ENCODE measurements around the gene ARHGEF19. TPM values are rescaled to one million over a fixed set of nuclear protein-coding genes. Genes with fewer than 3 reads are reported as not detected.

Gene ARHGEF19
- total RNA-seq, 1 donor from 2014 or later, result 19.4 TPM

- Histone ChIP-seq H3K36me3 (no peaks in the 10 kb centered on the region), H3K4me3 (no peak overlapping the region), H3K27me3 (no peaks in the 10 kb centered on the region), H3K9me3 (no peaks in the 10 kb centered on the region), H3K27ac (no peak overlapping the region), H3K4me1 (peaks cover 13% of the 10 kb centered on the region)
- no peak for DNase-seq (ENCODE audit: extremely low spot score in 2 of 2)
- TF ChIP-seq POLR2AphosphoS5 (IDR thresholded peaks at IDR 0.05; ENCODE audit: insufficient read depth in 1 of 2, low read depth in 1 of 2) (no peak), POLR2A (IDR thresholded peaks at IDR 0.05) (no peak), CTCF (IDR thresholded peaks at IDR 0.05) (no peak)
- intact Hi-C loops (cut with DNase I), result no loop called here
These were observed 9.0 kb upstream of the ARHGEF19 start for GRCh38 chr1:16221499-16221898.

GRCh38 chr1:16219968-16220500, 7.6 kb upstream of the ARHGEF19 start:
- intact Hi-C loops (cut with DNase I), result no loop called here
- no peak for TF ChIP-seq CTCF (IDR thresholded peaks at IDR 0.05)
- TF ChIP-seq POLR2A (IDR thresholded peaks at IDR 0.05), result no peak
- no peak for TF ChIP-seq POLR2AphosphoS5 (IDR thresholded peaks at IDR 0.05; ENCODE audit: insufficient read depth in 1 of 2, low read depth in 1 of 2)

GRCh38 chr1:16218674-16219071, 6.2 kb upstream of the ARHGEF19 start:
- Histone ChIP-seq H3K27ac (no peak overlapping the region), H3K4me3 (no peak overlapping the region), H3K27me3 (no peaks in the 10 kb centered on the region), H3K4me1 (peaks cover 19% of the 10 kb centered on the region), H3K36me3 (no peaks in the 10 kb centered on the region), H3K9me3 (no peaks in the 10 kb centered on the region)
- DNase-seq (ENCODE audit: extremely low spot score in 2 of 2), result no peak
- intact Hi-C loops (cut with DNase I), result no loop called here
- no peak for TF ChIP-seq POLR2A (IDR thresholded peaks at IDR 0.05)
- TF ChIP-seq POLR2AphosphoS5 (IDR thresholded peaks at IDR 0.05; ENCODE audit: insufficient read depth in 1 of 2, low read depth in 1 of 2), result no peak
- TF ChIP-seq CTCF (IDR thresholded peaks at IDR 0.05), result no peak

More at GRCh38 chr1:16219968-16220500, 7.6 kb upstream of the ARHGEF19 start:
- H3K27me3 ChIP-seq, result no peaks in the 10 kb centered on the region
- no peak overlapping the region for H3K27ac ChIP-seq
- no peak for DNase-seq (ENCODE audit: extremely low spot score in 2 of 2)
- no peak overlapping the region for H3K4me3 ChIP-seq
- H3K4me1 ChIP-seq, result peaks cover 19% of the 10 kb centered on the region
- no peaks in the 10 kb centered on the region for H3K36me3 ChIP-seq
- no peaks in the 10 kb centered on the region for H3K9me3 ChIP-seq

GRCh38 chr1:16218014-16218673, 5.7 kb upstream of the ARHGEF19 start:
- no peak for DNase-seq (ENCODE audit: extremely low spot score in 2 of 2)
- H3K36me3 ChIP-seq, result no peaks in the 10 kb centered on the region
- peaks cover 19% of the 10 kb centered on the region for H3K4me1 ChIP-seq
- H3K27ac ChIP-seq, result peak overlapping the region; percentile 81
- no peaks in the 10 kb centered on the region for H3K27me3 ChIP-seq
- no peak for TF ChIP-seq CTCF (IDR thresholded peaks at IDR 0.05)
- no peak for TF ChIP-seq POLR2AphosphoS5 (IDR thresholded peaks at IDR 0.05; ENCODE audit: insufficient read depth in 1 of 2, low read depth in 1 of 2)
- TF ChIP-seq POLR2A (IDR thresholded peaks at IDR 0.05), result no peak
- H3K9me3 ChIP-seq, result no peaks in the 10 kb centered on the region
- H3K4me3 ChIP-seq, result peak overlapping the region; percentile 55 to 60
- intact Hi-C loops (cut with DNase I), result no loop called here

Data from vagina (tissue), 2 donors.